Activated CD8-positive, alpha-beta memory T cell treated with anti-CD3 and anti-CD28 coated beads, Interleukin-2, amount 50 U/mL, for 24 hours (primary cell): ENCODE data around the gene OSBPL5.

Experiments used
- DNase-seq: peaks from one replicate; pipeline ENCODE4 v3.0.0-alpha.2; 2020; ENCODE audit errors: extremely low read depth

Gene OSBPL5

DNA sequence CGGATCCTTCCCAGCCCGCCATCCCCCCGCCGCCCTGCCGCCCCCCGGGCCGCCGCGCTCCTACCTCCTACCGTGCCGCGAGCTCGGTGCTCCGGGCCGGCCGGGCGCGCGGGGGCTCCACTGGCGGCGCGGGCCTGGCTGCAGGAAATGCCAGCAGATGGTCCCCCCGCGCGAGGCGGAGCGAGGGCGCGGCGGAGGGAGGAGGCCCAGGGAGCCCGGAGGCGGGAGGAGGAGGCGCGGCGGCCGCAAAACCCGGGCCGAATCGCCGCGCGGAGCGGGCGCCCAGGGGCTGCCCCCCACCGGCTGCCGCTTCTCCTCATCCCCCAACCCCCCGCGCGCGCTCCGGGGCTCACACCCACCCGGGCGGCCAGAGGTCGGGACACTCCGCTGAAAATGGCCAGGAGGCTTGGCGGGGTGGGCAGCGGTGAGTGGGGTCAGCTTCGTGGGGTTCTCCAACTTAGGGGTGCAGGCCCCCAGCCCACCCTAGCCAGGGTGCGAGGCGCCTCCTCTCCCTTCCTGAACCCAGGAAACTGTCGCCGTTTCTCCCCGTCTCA is at the start of gene OSBPL5:
OSBPL5 (minus strand) TSS at position 159 of the 554 bp plus-strand sequence. CDS start 36,162 bp downstream, outside the sequence.
- DNase-seq = no peak

- no peak for DNase-seq
These were observed 49.2 kb upstream of the OSBPL5 start for GRCh38 chr11:3214420-3214699.

DNA sequence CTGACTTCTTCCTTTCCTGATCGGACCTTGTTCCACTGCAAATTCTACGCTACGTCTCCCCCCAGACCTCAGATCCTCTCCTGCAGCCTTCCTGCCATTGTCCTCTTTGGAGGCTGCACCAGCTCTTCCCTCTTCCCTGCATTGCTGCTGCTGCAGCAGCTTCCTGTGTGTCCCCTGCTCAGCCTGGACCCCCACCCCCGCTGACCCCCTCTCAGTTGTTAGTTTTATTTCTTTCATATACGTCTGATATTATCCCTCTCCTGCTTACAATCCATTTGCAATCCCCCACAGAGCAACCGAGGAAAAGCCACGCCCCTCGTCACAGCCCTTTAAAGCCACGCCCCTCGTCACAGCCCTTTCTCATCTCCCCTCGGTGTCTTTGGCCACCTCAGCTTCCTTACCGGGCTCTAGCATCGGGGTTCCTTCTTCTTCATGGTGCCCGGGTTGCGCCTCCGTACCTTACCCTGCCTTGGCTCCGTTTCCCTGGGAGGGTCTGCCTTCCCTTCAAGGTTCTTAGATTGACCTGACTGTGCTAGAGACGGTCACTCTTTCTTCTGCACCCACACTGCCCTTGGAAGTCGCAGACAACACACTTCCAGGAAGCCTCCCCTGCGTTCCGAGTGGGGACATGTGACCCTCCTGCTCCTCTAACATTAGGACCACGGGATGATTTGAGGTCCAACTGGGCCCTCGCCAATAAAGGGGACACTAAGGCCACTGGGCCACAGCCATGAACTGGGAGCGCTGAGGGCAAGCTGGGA is 48.7 kb upstream of the OSBPL5 start:
- no peak for DNase-seq

- no peak for DNase-seq
These were observed 43.2 kb upstream of the OSBPL5 start for GRCh38 chr11:3208272-3208671.

GRCh38 chr11:3207526-3208189 is 42.5 kb upstream of the OSBPL5 start:
- DNase-seq = no peak

DNA sequence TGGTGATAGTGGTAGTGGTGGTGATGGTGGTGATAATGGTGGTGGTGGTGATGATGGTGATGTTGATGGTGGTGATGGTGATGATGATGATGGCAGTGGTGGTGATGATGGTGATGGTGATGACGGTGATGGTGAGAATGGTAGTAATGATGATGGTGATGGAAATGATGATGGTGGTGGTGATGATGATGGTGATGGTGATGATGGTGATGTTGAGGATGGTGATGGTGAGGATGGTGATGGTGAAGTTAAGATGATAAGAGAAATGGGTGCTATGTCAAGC is 41.8 kb upstream of the OSBPL5 start:
- no peak for DNase-seq

GRCh38 chr11:3206156-3206921 is 41.2 kb upstream of the OSBPL5 start:
- DNase-seq = no peak

- no peak for DNase-seq
These were observed 40.4 kb upstream of the OSBPL5 start for GRCh38 chr11:3205261-3206155.

GRCh38 chr11:3204141-3205015 is 39.3 kb upstream of the OSBPL5 start:
- no peak for DNase-seq

GRCh38 chr11:3203221-3204043 is 38.3 kb upstream of the OSBPL5 start:
- no peak for DNase-seq

DNA sequence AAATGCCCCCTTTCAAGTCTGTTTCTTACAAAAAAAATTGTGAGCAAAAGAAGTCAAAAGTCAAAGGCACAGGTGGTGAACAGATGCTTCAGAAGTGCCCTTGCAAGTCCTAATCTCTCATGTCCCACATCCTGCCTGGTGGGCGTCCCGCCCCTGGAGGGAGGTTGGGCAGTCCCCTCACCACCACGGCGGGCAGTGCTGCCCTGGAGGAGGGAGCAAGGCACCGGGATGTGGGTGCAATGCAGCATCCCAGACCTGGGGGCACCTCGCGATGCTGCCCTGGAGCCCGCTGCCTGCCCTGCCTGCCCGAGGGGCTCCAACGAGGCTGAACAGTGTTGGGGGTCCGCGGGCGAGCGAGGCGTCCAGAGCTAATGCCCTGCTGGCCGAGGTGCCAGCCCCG is 37.6 kb upstream of the OSBPL5 start:
- DNase-seq = no peak

DNA sequence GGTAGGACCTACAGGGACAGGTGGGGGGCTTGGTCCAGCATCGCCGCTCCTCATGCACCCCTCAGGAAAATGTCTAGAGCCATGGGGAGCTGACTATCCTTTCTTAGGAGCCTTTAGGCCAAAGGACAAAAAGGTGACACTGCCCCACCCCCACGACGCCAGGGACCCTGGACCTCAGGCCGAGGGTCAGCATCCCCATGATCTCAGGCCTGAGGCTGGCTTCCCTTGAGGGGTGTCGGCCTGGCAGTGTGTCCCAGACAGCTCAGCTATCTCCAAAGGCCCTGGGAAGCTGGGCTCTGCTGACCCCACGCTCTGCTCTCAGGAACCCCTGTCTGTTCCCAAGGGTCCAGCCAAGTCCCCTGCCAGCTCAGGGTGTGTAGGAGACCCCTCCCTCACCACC is 37.2 kb upstream of the OSBPL5 start:
- no peak for DNase-seq

GRCh38 chr11:3201677-3202181 is 36.6 kb upstream of the OSBPL5 start:
- DNase-seq = no peak

DNA sequence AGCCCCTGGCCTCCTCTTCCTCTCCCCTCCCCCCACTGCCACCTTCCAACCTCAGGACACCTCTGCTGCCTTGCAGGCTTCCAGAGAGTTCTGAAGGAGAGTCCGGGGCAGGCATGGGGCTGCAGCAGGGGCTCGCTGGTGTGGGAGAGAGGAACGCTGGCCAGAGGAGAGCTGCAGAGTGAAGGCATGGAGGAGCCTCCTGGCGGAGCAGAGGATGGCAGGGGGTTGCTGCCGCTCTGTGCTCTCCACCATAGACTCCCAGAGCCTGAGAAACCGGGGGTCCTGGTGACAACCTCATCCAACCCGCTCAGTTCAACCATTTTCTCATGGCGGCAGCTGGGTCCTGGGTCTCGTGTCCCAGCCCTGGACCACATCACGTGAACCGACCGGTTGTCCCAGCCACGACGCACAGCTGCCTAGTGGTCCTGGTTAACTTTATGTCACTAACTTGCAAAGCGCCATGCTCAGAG is 36.0 kb upstream of the OSBPL5 start:
- no peak for DNase-seq

DNA sequence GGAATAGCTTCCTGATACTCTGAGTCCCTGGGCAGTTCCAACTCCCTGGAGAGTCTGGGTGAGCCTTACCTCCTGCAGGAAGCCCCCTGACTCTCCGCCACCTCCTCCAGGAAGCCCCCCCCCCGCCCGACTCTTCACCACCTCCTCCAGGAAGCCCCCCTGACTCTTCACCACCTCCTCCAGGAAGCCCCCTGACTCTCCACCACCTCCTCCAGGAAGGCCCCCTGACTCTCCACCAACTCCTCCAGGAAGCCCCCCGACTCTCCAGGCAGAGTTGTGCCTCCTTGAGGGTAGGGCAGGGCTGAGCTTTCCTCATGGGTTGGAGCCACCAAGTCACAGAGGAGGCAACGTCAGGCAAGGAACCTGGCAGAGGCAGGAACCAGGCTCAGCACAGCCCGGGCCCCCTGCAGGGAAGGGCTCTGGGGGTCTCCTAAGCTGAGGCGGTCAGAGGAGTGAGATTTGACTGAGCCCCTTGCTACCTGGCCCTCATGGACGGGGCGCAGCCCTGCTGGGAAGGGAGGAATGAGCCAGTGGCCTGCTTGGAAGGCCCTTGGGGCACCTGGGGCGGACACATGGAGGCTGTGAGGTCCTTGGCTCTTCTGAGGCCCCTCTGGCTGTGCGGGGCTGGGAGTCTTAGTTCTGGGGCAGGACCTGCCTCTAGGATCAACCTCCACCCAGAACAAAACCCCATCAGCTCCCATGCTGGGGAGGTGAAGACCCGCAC is 35.4 kb upstream of the OSBPL5 start:
- DNase-seq = no peak

GRCh38 chr11:3199537-3200295 is 34.6 kb upstream of the OSBPL5 start:
- no peak for DNase-seq

GRCh38 chr11:3198815-3199214 is 33.7 kb upstream of the OSBPL5 start:
- no peak for DNase-seq

DNA sequence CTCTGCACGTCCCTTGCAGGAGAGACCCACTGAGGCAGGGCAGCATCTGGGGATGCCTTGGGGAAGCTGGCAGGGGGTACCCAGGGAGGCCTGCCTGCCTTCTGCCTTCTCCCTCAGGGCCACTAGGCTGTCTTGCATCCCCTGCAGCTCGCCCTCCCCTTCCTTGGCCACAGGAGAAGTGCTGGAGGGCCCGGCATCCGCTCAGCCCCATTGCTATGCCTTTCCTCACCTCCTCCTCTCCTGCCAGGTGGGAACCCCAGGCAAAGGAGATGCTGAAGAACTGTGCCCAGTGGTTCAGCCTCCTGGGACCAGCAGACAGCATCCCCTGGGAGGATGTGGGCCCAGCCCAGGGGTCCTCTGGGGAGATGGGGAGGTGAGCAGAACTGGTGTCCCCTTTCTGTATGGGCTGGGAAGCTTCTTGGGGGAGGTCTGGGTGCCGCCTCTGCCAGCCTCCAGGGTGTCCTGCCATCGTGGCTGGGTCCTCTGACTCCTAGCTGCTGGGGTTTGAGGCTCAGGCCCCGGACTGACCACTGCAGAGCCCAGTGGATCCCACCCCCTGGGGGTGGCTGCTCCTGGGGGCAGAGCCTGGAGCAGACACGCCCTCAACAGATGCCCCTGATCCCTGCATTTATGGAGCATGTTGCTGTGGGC is 32.9 kb upstream of the OSBPL5 start:
- no peak for DNase-seq
